ENCODE measurements around the gene ADD2.

GRCh38 chr2:70753031-70753430, 15.0 kb downstream of the ADD2 start:
- no peak for TF ChIP-seq SP1 (IDR thresholded peaks at IDR 0.05)
- no peak for TF ChIP-seq CTCF (IDR thresholded peaks at IDR 0.05; ENCODE audit: low read depth, low read length, missing input control)
- TF ChIP-seq HNF4G (IDR thresholded peaks at IDR 0.05): no peak
- no peak for TF ChIP-seq YY1 (IDR thresholded peaks at IDR 0.05)
- no peak for TF ChIP-seq RAD21 (IDR thresholded peaks at IDR 0.05)
- no peak for TF ChIP-seq RXRA (IDR thresholded peaks at IDR 0.05)
- no peak for TF ChIP-seq ATF3 (IDR thresholded peaks at IDR 0.05)
- no peak for TF ChIP-seq TAF1 (conservative IDR thresholded peaks at IDR 0.05)
- no peak for TF ChIP-seq FOXA1 (IDR thresholded peaks at IDR 0.05)
- no peak for TF ChIP-seq JUND (IDR thresholded peaks at IDR 0.05)

Measured in liver (tissue), 3 donors.